Spleen (tissue), 7 donors: ENCODE results near the gene SLC24A3.

Experiments used
- CTCF ChIP-seq, 11 experiments: fragments of 200-600 bp in 7 of 11; fragments of 450-650 bp in 4 of 11; sonication (generic) in 4 of 11; IDR thresholded peaks in 8 of 11; conservative IDR thresholded peaks in 3 of 11; 1 replicate in 7 of 11; 2 replicates in 4 of 11; pipeline versions ENCODE4 v1.4.0 to v1.8.0; 2016 to 2021; ENCODE audit warnings: antibody characterized with exemption in 11 of 11, inconsistent platforms in 4 of 11, mild to moderate bottlenecking in 1 of 11
- POLR2A ChIP-seq, 3 donors: fragments of 450-650 bp; IDR thresholded peaks; one replicate each; pipeline ENCODE4 v1.5.1; 2017; ENCODE audit warnings: antibody characterized with exemption in 3 of 3, mild to moderate bottlenecking in 1 of 3
- donor health status: DM: no; HTN: no; CAD: no; lungs with moderate emphysema.
- donor health status: DM: no; HTN: no; CAD: no.
- donor health status: DM: no; HTN: no; CAD: no.

GRCh38 chr20:19737025-19737424 is 524.6 kb downstream of the SLC24A3 start:
- TF ChIP-seq CTCF (IDR thresholded peaks at IDR 0.05 in 8 of 11, conservative IDR thresholded peaks at IDR 0.05 in 3 of 11) (no peak), POLR2A (IDR thresholded peaks at IDR 0.05) (no peak)
